ENCODE data around the gene STAG3. TPM values are rescaled to one million over a fixed set of nuclear protein-coding genes. Genes with fewer than 3 reads are reported as not detected.

The STAG3 gene
- polyA plus RNA-seq, 1 donor from 2014 or later: 61.5 TPM

GRCh38 chr7:100152404-100152803 lies 25.3 kb upstream of the STAG3 start:
- Mint-ChIP-seq H3K27ac (peak overlapping the region in 2 of 3 donors; percentile 36 to 92), H3K27me3 (no peaks in the 10 kb centered on the region), H3K9me3 (no peaks in the 10 kb centered on the region), H3K4me1 (peaks cover 34 to 44% (median 39%) of the 10 kb centered on the region in 3 donors), H3K4me3 (peak overlapping the region; percentile 10 to 88 (median 62)), H3K36me3 (peaks cover 4% of the 10 kb centered on the region)

- no peaks in the 10 kb centered on the region for H3K9me3 Mint-ChIP-seq
- H3K36me3 Mint-ChIP-seq: peaks cover 4% of the 10 kb centered on the region
- H3K27me3 Mint-ChIP-seq: no peaks in the 10 kb centered on the region
- peaks cover 38 to 48% (median 42%) of the 10 kb centered on the region in 3 donors for H3K4me1 Mint-ChIP-seq
- peak overlapping the region in 1 of 3 donors; percentile 92 for H3K27ac Mint-ChIP-seq
- peak overlapping the region in 3 of 4 donors; percentile 58 to 88 (median 68) for H3K4me3 Mint-ChIP-seq
Observed at GRCh38 chr7:100152937-100153666, 24.6 kb upstream of the STAG3 start.

GRCh38 chr7:100153708-100154535 lies 23.8 kb upstream of the STAG3 start:
- peaks cover 33 to 42% (median 37%) of the 10 kb centered on the region in 3 donors for H3K4me1 Mint-ChIP-seq
- peak overlapping the region in 3 of 4 donors; percentile 28 to 68 (median 58) for H3K4me3 Mint-ChIP-seq
- H3K27ac Mint-ChIP-seq: peak overlapping the region in 2 of 3 donors; percentile 82 to 92

GRCh38 chr7:100154651-100155491 lies 22.8 kb upstream of the STAG3 start:
- peaks cover 4% of the 10 kb centered on the region for H3K36me3 Mint-ChIP-seq
- H3K9me3 Mint-ChIP-seq: no peaks in the 10 kb centered on the region
- peaks cover 32 to 42% (median 40%) of the 10 kb centered on the region in 3 donors for H3K4me1 Mint-ChIP-seq
- no peaks in the 10 kb centered on the region for H3K27me3 Mint-ChIP-seq
- H3K4me3 Mint-ChIP-seq: peak overlapping the region in 2 of 4 donors; percentile 47 to 68
- H3K27ac Mint-ChIP-seq: peak overlapping the region in 2 of 3 donors; percentile 31 to 82

More at GRCh38 chr7:100153708-100154535, 23.8 kb upstream of the STAG3 start:
- Mint-ChIP-seq H3K9me3 (no peaks in the 10 kb centered on the region), H3K36me3 (peaks cover 4% of the 10 kb centered on the region), H3K27me3 (no peaks in the 10 kb centered on the region)

- peak overlapping the region; percentile 56 to 93 (median 76) for H3K27ac Mint-ChIP-seq
- H3K4me1 Mint-ChIP-seq: peaks cover 25 to 36% (median 35%) of the 10 kb centered on the region in 3 donors
- no peaks in the 10 kb centered on the region for H3K27me3 Mint-ChIP-seq
- H3K36me3 Mint-ChIP-seq: peaks cover 2% of the 10 kb centered on the region
- H3K9me3 Mint-ChIP-seq: no peaks in the 10 kb centered on the region
- peak overlapping the region in 3 of 4 donors; percentile 47 to 85 (median 74) for H3K4me3 Mint-ChIP-seq
Observed at GRCh38 chr7:100155553-100156317, 22.0 kb upstream of the STAG3 start.

- Mint-ChIP-seq H3K4me3 (peak overlapping the region; percentile 79 to 93 (median 86)), H3K27me3 (no peaks in the 10 kb centered on the region), H3K36me3 (peaks cover 2% of the 10 kb centered on the region), H3K27ac (peak overlapping the region; percentile 89 to 95 (median 93)), H3K4me1 (peaks cover 28 to 36% (median 35%) of the 10 kb centered on the region in 3 donors), H3K9me3 (no peaks in the 10 kb centered on the region)
Observed at GRCh38 chr7:100156331-100157068, 21.2 kb upstream of the STAG3 start.

- no peaks in the 10 kb centered on the region for H3K9me3 Mint-ChIP-seq
- peak overlapping the region; percentile 89 to 95 (median 93) for H3K27ac Mint-ChIP-seq
- H3K36me3 Mint-ChIP-seq: peaks cover 2% of the 10 kb centered on the region
- H3K4me3 Mint-ChIP-seq: peak overlapping the region; percentile 79 to 93 (median 86)
- peaks cover 28 to 37% (median 31%) of the 10 kb centered on the region in 3 donors for H3K4me1 Mint-ChIP-seq
- no peaks in the 10 kb centered on the region for H3K27me3 Mint-ChIP-seq
Observed at GRCh38 chr7:100157069-100157333, 20.7 kb upstream of the STAG3 start.

- H3K9me3 Mint-ChIP-seq: no peaks in the 10 kb centered on the region
Observed at GRCh38 chr7:100157334-100158228, 20.1 kb upstream of the STAG3 start.

GRCh38 chr7:100158229-100159098 lies 19.3 kb upstream of the STAG3 start, which contains the start of gene TRAPPC14:
TSS of gene TRAPPC14 (minus strand) at chr7:100158723. CDS start at chr7:100158499, 224 bp downstream.
- H3K36me3 Mint-ChIP-seq: peaks cover 2% of the 10 kb centered on the region
- H3K27ac Mint-ChIP-seq: peak within 1 kb of the TSS; percentile 90 to 96 (median 95)
- no peaks in the 10 kb centered on the region for H3K9me3 Mint-ChIP-seq
- peaks cover 24 to 33% (median 28%) of the 10 kb centered on the region in 3 donors for H3K4me1 Mint-ChIP-seq
- H3K27me3 Mint-ChIP-seq: no peaks in the 10 kb centered on the region
- H3K4me3 Mint-ChIP-seq: peak within 1 kb of the TSS; percentile 84 to 93 (median 87)

More at GRCh38 chr7:100157334-100158228, 20.1 kb upstream of the STAG3 start:
- Mint-ChIP-seq H3K4me3 (peak overlapping the region; percentile 79 to 93 (median 87)), H3K27me3 (no peaks in the 10 kb centered on the region), H3K4me1 (peaks cover 24 to 32% (median 25%) of the 10 kb centered on the region in 3 donors), H3K36me3 (peaks cover 2% of the 10 kb centered on the region), H3K27ac (peak overlapping the region; percentile 76 to 95 (median 89))

GRCh38 chr7:100159099-100159623 lies 18.6 kb upstream of the STAG3 start:
- Mint-ChIP-seq H3K27me3 (no peaks in the 10 kb centered on the region), H3K27ac (peak overlapping the region; percentile 90 to 96 (median 95)), H3K9me3 (no peaks in the 10 kb centered on the region), H3K4me3 (peak overlapping the region; percentile 84 to 93 (median 87)), H3K36me3 (peaks cover 2% of the 10 kb centered on the region), H3K4me1 (peaks cover 19 to 28% (median 28%) of the 10 kb centered on the region in 3 donors)

- H3K4me3 Mint-ChIP-seq: peak overlapping the region; percentile 9 to 85 (median 64)
- peak overlapping the region in 2 of 3 donors; percentile 53 to 95 for H3K27ac Mint-ChIP-seq
- peaks cover 17 to 28% (median 26%) of the 10 kb centered on the region in 3 donors for H3K4me1 Mint-ChIP-seq
- H3K9me3 Mint-ChIP-seq: no peaks in the 10 kb centered on the region
- H3K36me3 Mint-ChIP-seq: peaks cover 2% of the 10 kb centered on the region
- no peaks in the 10 kb centered on the region for H3K27me3 Mint-ChIP-seq
Observed at GRCh38 chr7:100160067-100160466, 17.7 kb upstream of the STAG3 start.
